HG03378 (cell line): ENCODE results near the gene ACVR1.
"Not testable (repeated sequence)": the region's sequence is repeated elsewhere in the genome, so short reads cannot be mapped to it uniquely, and the experiment has no call there.

Experiments used
- ATAC-seq: cut with Tn5 transposase; IDR thresholded peaks from one replicate; pipeline ENCODE4 v1.9.1; 2021; ENCODE audit warnings: mild to moderate bottlenecking, moderate library complexity; ENCODE audit not compliant: unreplicated experiment

Gene ACVR1

DNA sequence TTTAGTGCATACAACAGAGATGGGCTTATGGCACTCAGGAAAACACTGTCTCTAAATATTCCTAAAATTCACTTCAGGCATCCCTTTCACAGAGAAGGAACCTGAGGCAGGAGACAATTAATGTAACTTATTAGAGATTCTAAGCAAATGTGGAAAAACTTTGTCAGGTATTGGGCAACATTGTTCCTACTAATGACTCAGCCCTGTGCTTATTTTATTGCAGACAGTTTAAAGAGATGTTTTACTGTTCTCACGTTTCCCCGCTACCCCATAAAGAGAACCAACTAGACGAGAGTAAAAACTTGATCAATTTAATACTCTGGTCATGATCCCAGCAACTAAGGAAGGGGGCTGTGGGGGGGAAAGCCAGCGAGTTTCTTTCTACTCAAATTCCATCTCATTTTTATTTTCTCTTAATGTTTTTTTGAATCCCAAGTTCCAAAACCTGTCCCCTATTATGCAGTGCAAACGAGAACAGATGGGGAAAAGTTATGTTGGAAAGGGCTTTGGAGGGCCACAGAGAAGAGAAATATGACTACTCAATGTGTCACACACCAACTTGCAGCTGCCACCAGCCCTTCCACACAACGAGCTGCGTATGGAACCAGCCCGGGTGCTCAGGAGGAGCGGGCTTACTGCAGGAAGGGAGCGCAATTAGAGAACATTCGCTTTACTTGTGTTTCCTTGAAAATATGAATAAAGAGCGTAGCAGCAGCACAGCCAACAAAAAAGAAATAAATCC, 18.7 kb upstream of the ACVR1 start:
- ATAC-seq, result no peak

DNA sequence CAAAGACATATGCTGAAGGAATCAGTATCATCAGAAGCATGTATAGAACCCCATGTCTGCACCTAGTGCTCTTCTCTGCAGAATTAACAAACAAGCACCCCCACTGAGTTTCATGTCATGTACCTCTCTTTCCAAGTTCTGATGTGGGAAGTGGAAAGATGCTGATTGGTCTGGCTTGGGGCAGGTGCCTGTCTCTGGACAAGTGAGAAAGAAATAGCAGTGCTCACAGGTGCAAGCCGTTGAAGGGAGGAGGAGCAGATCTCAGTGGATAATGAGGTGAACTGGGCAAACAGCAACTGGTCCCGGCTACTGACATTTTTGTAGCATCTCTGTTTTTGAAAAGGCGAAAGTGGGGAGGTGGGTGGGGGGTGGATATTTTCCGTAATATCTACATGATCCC, 17.5 kb upstream of the ACVR1 start:
- ATAC-seq, result no peak

GRCh38 chr2:157891643-157892041, 15.5 kb upstream of the ACVR1 start:
- ATAC-seq, result no peak

DNA sequence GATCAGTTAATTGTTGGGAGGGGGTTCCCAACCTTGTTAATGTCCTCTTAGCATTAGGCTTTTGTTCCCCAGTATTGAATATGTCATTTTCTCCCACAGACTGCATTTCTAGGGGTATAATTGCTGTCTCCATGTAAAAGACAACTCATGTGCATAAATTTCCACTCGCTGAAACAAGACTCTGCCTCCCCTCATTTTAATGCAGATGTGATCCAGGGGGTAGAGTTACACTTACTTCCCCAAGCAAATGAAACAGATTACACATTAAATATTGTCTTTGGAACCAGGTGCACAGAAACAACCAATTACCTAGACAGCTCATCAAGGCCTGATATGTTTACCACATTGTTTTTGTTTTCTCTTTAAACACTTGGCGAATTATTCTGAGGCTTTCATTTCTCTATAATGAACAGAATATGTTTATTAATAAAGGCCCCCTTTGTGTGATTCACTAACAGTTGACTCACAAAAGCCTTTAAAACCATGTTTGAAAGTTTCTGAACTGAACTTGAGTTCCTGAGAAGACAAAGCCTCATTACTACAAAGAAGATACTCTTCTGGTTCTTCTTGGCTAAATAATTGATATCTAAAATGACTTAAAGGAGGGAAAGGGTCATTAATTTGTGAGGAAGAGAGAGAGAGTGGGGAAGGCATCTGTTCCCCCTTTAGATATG, 15.0 kb upstream of the ACVR1 start:
- no peak for ATAC-seq

GRCh38 chr2:157887946-157888345, 11.8 kb upstream of the ACVR1 start:
- ATAC-seq, result no peak

GRCh38 chr2:157884533-157884932, 8.4 kb upstream of the ACVR1 start:
- not testable (repeated sequence) for ATAC-seq

- ATAC-seq, result no peak
Observed at GRCh38 chr2:157880927-157881326, 4.8 kb upstream of the ACVR1 start.

- ATAC-seq, result no peak
Observed at GRCh38 chr2:157877761-157878400, 1.8 kb upstream of the ACVR1 start.

DNA sequence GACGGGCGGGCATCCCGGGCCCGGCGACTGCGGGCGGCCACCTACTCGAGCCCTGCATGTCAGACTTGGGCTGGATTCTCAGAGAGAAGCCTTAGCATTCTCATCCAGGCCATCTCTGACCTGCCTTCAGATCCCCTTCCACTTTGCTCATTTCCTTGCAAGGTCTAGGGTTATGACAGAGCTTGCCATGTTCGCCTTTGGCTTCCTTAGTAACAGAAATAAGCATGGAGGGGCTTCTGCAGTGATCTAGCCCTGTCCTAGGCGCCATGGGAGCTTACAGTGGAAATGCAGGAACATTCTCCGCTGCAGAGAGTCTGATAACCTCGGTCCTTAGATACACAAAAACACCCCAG, 632 bp upstream of the ACVR1 start:
- ATAC-seq, result no peak

GRCh38 chr2:157875641-157876065, 477 bp downstream of the ACVR1 start:
- ATAC-seq, result peak; percentile 14

- ATAC-seq, result no peak
Observed at GRCh38 chr2:157874997-157875640, 1.0 kb downstream of the ACVR1 start.

- ATAC-seq, result no peak
Observed at GRCh38 chr2:157874348-157874747, 1.8 kb downstream of the ACVR1 start.

DNA sequence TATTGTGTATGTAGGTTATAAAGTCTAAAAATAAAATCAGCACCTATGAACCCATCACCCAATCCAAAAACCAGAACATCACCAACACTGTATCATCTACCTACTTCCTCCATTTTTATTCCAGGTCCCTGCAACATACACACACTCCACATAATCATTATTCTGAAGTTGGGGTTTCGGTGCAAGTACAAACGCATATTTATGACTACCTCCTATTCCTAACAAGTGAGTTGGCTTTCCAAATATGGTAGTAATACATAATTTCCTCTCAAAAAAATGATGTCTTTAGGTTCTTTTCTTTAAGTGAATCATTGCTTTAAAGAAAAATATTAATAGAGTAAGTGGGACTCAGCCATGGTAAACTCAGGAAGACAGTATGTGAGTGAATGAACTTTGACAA, 3.3 kb downstream of the ACVR1 start:
- no peak for ATAC-seq

GRCh38 chr2:157871415-157871814, 4.7 kb downstream of the ACVR1 start:
- ATAC-seq, result no peak

DNA sequence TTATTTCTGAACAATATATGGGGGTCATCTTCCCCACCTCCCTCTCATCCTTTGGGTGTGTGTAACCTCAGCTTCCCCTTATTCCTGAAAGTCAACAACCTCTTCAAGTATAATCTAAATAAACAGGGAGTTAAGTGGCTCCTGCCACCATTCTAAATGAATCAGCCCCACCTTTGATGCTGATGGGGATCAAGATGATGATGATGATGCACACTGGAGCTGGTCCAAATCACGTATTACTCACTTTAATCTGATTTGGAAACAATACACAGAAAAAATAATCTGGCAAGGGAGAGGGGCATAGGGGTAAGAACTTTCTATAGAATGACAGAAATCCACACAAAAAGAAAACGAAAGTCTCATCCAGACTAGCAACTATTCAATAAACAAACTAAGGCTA, 7.1 kb downstream of the ACVR1 start:
- ATAC-seq, result no peak

GRCh38 chr2:157867703-157868102, 8.4 kb downstream of the ACVR1 start:
- no peak for ATAC-seq

- no peak for ATAC-seq
Observed at GRCh38 chr2:157866666-157867642, 9.2 kb downstream of the ACVR1 start.

DNA sequence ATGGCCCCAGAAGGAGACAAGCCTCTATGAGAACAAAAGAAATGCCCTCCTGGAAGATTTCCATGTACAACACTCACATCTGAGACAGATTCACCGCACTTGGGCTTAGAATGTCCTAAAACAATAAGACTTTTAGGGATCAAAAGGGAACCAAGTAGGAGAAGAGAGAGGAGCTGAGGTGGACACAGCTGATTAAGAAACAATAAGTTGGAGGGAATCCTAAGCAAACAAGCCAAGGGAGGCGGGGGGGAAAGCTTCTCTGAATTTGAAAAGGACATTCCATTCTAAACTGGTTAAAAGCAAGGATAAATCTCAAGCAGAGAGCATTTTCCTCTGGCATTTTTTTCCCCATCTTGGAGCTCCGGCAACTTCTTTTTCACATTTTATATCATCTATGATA, 9.9 kb downstream of the ACVR1 start:
- no peak for ATAC-seq

GRCh38 chr2:157864857-157865430, 11.2 kb downstream of the ACVR1 start:
- ATAC-seq, result no peak

GRCh38 chr2:157858846-157859245, 17.3 kb downstream of the ACVR1 start:
- ATAC-seq, result no peak
